ENCODE results near the gene AOPEP. TPM values are rescaled to one million over a fixed set of nuclear protein-coding genes. Genes with fewer than 3 reads are reported as not detected.

Gene AOPEP
- total and polyA plus RNA-seq, 2 of the 13 experiments (the other 11 are each of a cell fraction or from before 2014, with no cell fraction given): 22.2 to 41.6 TPM

GRCh38 chr9:94827584-94828304 lies 101.2 kb downstream of the AOPEP start (continued):
- TF ChIP-seq GATAD1 (CRISPR knock-in tag; IDR thresholded peaks at IDR 0.05): peak; percentile 49; the same call in 1 of the 2 replicates
- TF ChIP-seq ZNF570 (CRISPR knock-in tag; IDR thresholded peaks at IDR 0.05; ENCODE audit: borderline replicate concordance): no peak
- 0 out of 2 replicates have a peak, but pooled peaks have one; percentile 12 for TF ChIP-seq KDM1A (CRISPR knock-in tag; IDR thresholded peaks at IDR 0.05)
- TF ChIP-seq U2AF2 (IDR thresholded peaks at IDR 0.05; ENCODE audit: low read depth, low read length): no peak
- TF ChIP-seq, protein P1, sequence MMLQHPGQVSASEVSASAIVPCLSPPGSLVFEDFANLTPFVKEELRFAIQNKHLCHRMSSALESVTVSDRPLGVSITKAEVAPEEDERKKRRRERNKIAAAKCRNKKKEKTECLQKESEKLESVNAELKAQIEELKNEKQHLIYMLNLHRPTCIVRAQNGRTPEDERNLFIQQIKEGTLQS (CRISPR knock-in tag; IDR thresholded peaks at IDR 0.05): no peak
- TF ChIP-seq HMGXB3 (CRISPR knock-in tag; IDR thresholded peaks at IDR 0.05; ENCODE audit: borderline replicate concordance): peak; percentile 64; the same call in 1 of the 2 replicates
- 0 out of 2 replicates have a peak, but pooled peaks have one; percentile 27 for TF ChIP-seq ZNF501 (CRISPR knock-in tag; IDR thresholded peaks at IDR 0.05)
- TF ChIP-seq, protein P2, sequence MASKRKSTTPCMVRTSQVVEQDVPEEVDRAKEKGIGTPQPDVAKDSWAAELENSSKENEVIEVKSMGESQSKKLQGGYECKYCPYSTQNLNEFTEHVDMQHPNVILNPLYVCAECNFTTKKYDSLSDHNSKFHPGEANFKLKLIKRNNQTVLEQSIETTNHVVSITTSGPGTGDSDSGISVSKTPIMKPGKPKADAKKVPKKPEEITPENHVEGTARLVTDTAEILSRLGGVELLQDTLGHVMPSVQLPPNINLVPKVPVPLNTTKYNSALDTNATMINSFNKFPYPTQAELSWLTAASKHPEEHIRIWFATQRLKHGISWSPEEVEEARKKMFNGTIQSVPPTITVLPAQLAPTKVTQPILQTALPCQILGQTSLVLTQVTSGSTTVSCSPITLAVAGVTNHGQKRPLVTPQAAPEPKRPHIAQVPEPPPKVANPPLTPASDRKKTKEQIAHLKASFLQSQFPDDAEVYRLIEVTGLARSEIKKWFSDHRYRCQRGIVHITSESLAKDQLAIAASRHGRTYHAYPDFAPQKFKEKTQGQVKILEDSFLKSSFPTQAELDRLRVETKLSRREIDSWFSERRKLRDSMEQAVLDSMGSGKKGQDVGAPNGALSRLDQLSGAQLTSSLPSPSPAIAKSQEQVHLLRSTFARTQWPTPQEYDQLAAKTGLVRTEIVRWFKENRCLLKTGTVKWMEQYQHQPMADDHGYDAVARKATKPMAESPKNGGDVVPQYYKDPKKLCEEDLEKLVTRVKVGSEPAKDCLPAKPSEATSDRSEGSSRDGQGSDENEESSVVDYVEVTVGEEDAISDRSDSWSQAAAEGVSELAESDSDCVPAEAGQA (IDR thresholded peaks at IDR 0.05; ENCODE audit: low read depth): no peak
- TF ChIP-seq, protein P2 (CRISPR knock-in tag; IDR thresholded peaks at IDR 0.05; ENCODE audit: borderline replicate concordance): no peak
- 0 out of 2 replicates have a peak, but pooled peaks have one; percentile 59 for TF ChIP-seq ZMYM3 (CRISPR knock-in tag; IDR thresholded peaks at IDR 0.05)
- TF ChIP-seq PITX1 (CRISPR knock-in tag; IDR thresholded peaks at IDR 0.05): peak; percentile 89
- TF ChIP-seq, protein P3, sequence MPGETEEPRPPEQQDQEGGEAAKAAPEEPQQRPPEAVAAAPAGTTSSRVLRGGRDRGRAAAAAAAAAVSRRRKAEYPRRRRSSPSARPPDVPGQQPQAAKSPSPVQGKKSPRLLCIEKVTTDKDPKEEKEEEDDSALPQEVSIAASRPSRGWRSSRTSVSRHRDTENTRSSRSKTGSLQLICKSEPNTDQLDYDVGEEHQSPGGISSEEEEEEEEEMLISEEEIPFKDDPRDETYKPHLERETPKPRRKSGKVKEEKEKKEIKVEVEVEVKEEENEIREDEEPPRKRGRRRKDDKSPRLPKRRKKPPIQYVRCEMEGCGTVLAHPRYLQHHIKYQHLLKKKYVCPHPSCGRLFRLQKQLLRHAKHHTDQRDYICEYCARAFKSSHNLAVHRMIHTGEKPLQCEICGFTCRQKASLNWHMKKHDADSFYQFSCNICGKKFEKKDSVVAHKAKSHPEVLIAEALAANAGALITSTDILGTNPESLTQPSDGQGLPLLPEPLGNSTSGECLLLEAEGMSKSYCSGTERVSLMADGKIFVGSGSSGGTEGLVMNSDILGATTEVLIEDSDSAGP (CRISPR knock-in tag; IDR thresholded peaks at IDR 0.05; ENCODE audit: borderline replicate concordance): no peak
- TF ChIP-seq RAD21 (CRISPR knock-in tag; IDR thresholded peaks at IDR 0.05): peak; percentile 40; the same call in 1 of the 2 replicates
- no peak for TF ChIP-seq SAFB2 (CRISPR knock-in tag; IDR thresholded peaks at IDR 0.05; ENCODE audit: borderline replicate concordance, low read depth)
- TF ChIP-seq BCL6 (CRISPR knock-in tag; IDR thresholded peaks at IDR 0.05): peak; percentile 81
- TF ChIP-seq MIXL1 (CRISPR knock-in tag; IDR thresholded peaks at IDR 0.05): peak; percentile 66; the same call in 1 of the 2 replicates
